Gastrocnemius medialis (tissue), 4 donors: ENCODE results near the gene CD163L1. TPM values are rescaled to one million over a fixed set of nuclear protein-coding genes. Genes with fewer than 3 reads are reported as not detected.

Experiments
- ATAC-seq, 2 donors: fragments of 150-250 bp; one replicate each; pipeline ENCODE4 v1.9.1; 2016
- DNase-seq, 2 donors: peaks; one replicate each; pipeline ENCODE4 v3.0.0-alpha.2; 2019
- H3K27ac ChIP-seq, 4 donors: fragments of 200-600 bp; sonication (generic); 1 replicate in 1 of 4; 2 replicates in 3 of 4; pipeline ENCODE4 v1.5.1; 2016 to 2018; ENCODE audit warnings: mild to moderate bottlenecking in 2 of 4, moderate library complexity in 1 of 4
- H3K27me3 ChIP-seq, 3 donors: fragments of 200-600 bp; sonication (generic) in 2 of 3; 1 replicate in 1 of 3; 2 replicates in 2 of 3; pipeline versions ENCODE4 v1.5.1 to v1.6.0; 2016 to 2019; ENCODE audit warnings: mild to moderate bottlenecking in 1 of 3, moderate library complexity in 1 of 3
- H3K36me3 ChIP-seq, 2 donors: fragments of 200-600 bp; sonication (generic) in 1 of 2; one replicate each; pipeline ENCODE4 v1.5.1; 2017 to 2018
- H3K4me1 ChIP-seq, 2 donors: fragments of 200-600 bp; sonication (generic) in 1 of 2; one replicate each; pipeline ENCODE4 v1.5.1; 2016 to 2017; ENCODE audit warnings: mild to moderate bottlenecking in 2 of 2
- H3K4me3 ChIP-seq, 4 donors: fragments of 200-600 bp; sonication (generic) in 3 of 4; 1 replicate in 1 of 4; 2 replicates in 3 of 4; pipeline ENCODE4 v1.5.1; 2016 to 2019; ENCODE audit warnings: mild to moderate bottlenecking in 2 of 4
- H3K9me3 ChIP-seq, 3 donors: fragments of 200-600 bp; sonication (generic) in 2 of 3; 1 replicate in 1 of 3; 2 replicates in 2 of 3; pipeline ENCODE4 v1.5.1; 2016 to 2019
- CTCF ChIP-seq, 5 experiments: fragments of 450-650 bp in 3 of 5; fragments of 200-600 bp in 2 of 5; sonication (generic) in 2 of 5; IDR thresholded peaks in 4 of 5; conservative IDR thresholded peaks in 1 of 5; 1 replicate in 4 of 5; 2 replicates in 1 of 5; pipeline ENCODE4 v1.5.1; 2016 to 2019; ENCODE audit warnings: antibody characterized with exemption in 5 of 5, mild to moderate bottlenecking in 3 of 5, moderate library complexity in 3 of 5
- POLR2A ChIP-seq, 2 donors: fragments of 450-650 bp; IDR thresholded peaks; one replicate each; pipeline ENCODE4 v1.6.1; 2017; ENCODE audit warnings: antibody characterized with exemption in 2 of 2, mild to moderate bottlenecking in 2 of 2, moderate library complexity in 2 of 2
- in situ Hi-C, 4 donors: fragments of 200-750 bp; cut with MboI; loops; one replicate each; pipeline versions ENCODE4 v1.15.0 to v1.8.0; 2017; ENCODE audit warnings: low sequenced_read_pairs in 4 of 4
- intact Hi-C: fragments of 100-400 bp; cut with DNase I; formaldehyde crosslinking; loops from one replicate; pipeline ENCODE4 v1.15.1; 2023; ENCODE audit warnings: low total_unique reads
- total RNA-seq, 4 donors: library from RNA; depleted of rRNA; stranded (reverse); fragments of >200 nt; gene quantifications; one replicate each; pipeline versions ENCODE4 v1.1.0 to v1.2.3, GENCODE V29; 2016

CD163L1 gene
- total RNA-seq, 4 donors from 2014 or later, result 0.17 to 2.4 (median 0.44) TPM

GRCh38 chr12:7351177-7351576 is 92.8 kb downstream of the CD163L1 start:
- no peak for DNase-seq
- intact Hi-C loops, result no loop called here
- Histone ChIP-seq H3K27me3 (no peaks in the 10 kb centered on the region), H3K27ac (no peak overlapping the region), H3K4me3 (no peak overlapping the region), H3K9me3 (no peaks in the 10 kb centered on the region), H3K36me3 (no peaks in the 10 kb centered on the region), H3K4me1 (no peaks in the 10 kb centered on the region)
- in situ Hi-C loops, result no loop called here
- no peak for ATAC-seq
- TF ChIP-seq CTCF (IDR thresholded peaks at IDR 0.05 in 4 of 5, conservative IDR thresholded peaks at IDR 0.05 in 1 of 5) (no peak), POLR2A (IDR thresholded peaks at IDR 0.05) (no peak)

GRCh38 chr12:7349418-7349817 is 94.5 kb downstream of the CD163L1 start:
- ATAC-seq (no peak), DNase-seq (no peak)
- no peaks in the 10 kb centered on the region for H3K9me3 ChIP-seq
- intact Hi-C loops (no loop called here), in situ Hi-C loops (no loop called here)
- no peaks in the 10 kb centered on the region for H3K27me3 ChIP-seq
- H3K4me3 ChIP-seq, result no peak overlapping the region
- no peaks in the 10 kb centered on the region for H3K4me1 ChIP-seq
- H3K27ac ChIP-seq, result no peak overlapping the region
- no peak for TF ChIP-seq CTCF (IDR thresholded peaks at IDR 0.05 in 4 of 5, conservative IDR thresholded peaks at IDR 0.05 in 1 of 5)
- no peak for TF ChIP-seq POLR2A (IDR thresholded peaks at IDR 0.05)
- H3K36me3 ChIP-seq, result no peaks in the 10 kb centered on the region

- H3K36me3 ChIP-seq, result no peaks in the 10 kb centered on the region
- in situ Hi-C loops, result no loop called here
These were observed 97.3 kb downstream of the CD163L1 start for GRCh38 chr12:7346551-7347225.

GRCh38 chr12:7344833-7345606 is 98.9 kb downstream of the CD163L1 start:
- Histone ChIP-seq H3K4me1 (no peaks in the 10 kb centered on the region), H3K27me3 (no peaks in the 10 kb centered on the region), H3K27ac (no peak overlapping the region), H3K36me3 (no peaks in the 10 kb centered on the region), H3K9me3 (no peaks in the 10 kb centered on the region), H3K4me3 (no peak overlapping the region)
- no peak for TF ChIP-seq CTCF (IDR thresholded peaks at IDR 0.05 in 4 of 5, conservative IDR thresholded peaks at IDR 0.05 in 1 of 5)
- TF ChIP-seq POLR2A (IDR thresholded peaks at IDR 0.05), result no peak
- ATAC-seq (no peak), DNase-seq (no peak)
- intact Hi-C loops (no loop called here), in situ Hi-C loops (no loop called here)

More at GRCh38 chr12:7346551-7347225, 97.3 kb downstream of the CD163L1 start:
- no peak overlapping the region for H3K27ac ChIP-seq
- no peak overlapping the region for H3K4me3 ChIP-seq
- no peaks in the 10 kb centered on the region for H3K4me1 ChIP-seq
- TF ChIP-seq CTCF (IDR thresholded peaks at IDR 0.05 in 4 of 5, conservative IDR thresholded peaks at IDR 0.05 in 1 of 5), result no peak
- TF ChIP-seq POLR2A (IDR thresholded peaks at IDR 0.05), result no peak
- no peaks in the 10 kb centered on the region for H3K27me3 ChIP-seq
- H3K9me3 ChIP-seq, result no peaks in the 10 kb centered on the region
- DNase-seq (no peak), ATAC-seq (no peak)
- intact Hi-C loops, result no loop called here
